NCI-H345 (cell line): ENCODE data around the gene CHRD.
A peak's percentile ranks its signal among the peaks of the same experiment; 100 is the strongest.

Experiments
- DNase-seq: peaks from one replicate; lab custom pipeline; 2025; lab: John Stamatoyannopoulos, UW

CHRD gene

DNA sequence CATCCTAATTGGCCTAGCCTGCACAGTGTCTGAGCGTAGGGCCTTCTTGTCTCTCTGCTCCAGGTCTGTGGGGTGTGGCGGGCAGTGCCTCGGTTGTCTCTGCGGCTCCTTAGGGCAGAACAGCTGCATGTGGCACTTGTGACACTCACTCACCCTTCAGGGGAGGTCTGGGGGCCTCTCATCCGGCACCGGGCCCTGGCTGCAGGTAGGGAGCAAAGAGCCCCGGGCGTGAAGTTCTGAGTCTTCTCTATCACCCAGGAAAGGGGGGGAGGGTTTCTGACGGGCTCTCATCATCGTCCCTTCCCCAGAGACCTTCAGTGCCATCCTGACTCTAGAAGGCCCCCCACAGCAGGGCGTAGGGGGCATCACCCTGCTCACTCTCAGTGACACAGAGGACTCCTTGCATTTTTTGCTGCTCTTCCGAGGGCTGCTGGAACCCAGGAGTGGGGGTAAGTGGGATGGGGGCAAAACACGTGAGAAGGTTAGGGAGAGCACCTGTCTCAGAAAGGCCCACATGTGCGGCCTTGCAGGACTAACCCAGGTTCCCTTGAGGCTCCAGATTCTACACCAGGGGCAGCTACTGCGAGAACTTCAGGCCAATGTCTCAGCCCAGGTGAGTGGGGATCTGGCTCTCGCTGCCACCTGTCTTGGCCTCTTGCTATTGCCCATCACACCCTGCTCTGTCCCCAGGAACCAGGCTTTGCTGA, 2.6 kb downstream of the CHRD start:
- DNase-seq: no peak

DNA sequence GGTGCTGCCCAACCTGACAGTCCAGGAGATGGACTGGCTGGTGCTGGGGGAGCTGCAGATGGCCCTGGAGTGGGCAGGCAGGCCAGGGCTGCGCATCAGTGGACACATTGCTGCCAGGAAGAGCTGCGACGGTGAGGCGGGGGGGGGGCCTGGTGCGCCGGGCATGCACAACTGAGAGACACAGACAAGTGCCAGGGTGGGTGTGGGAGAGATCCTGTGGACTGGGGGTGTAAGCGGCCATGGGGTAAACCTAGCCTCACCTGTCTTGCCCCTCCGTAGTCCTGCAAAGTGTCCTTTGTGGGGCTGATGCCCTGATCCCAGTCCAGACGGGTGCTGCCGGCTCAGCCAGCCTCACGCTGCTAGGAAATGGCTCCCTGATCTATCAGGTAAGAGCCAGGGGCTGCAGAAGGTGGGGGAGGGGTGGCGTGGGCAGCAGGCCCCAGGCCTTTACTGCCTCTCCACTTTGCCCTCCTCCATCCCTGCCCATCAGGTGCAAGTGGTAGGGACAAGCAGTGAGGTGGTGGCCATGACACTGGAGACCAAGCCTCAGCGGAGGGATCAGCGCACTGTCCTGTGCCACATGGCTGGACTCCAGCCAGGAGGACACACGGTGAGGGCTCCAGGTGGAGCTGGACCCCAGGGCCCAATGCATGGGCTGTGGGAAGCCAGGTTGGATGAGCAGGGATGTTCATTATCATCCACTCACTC, 3.3 kb downstream of the CHRD start:
- DNase-seq: no peak

DNA sequence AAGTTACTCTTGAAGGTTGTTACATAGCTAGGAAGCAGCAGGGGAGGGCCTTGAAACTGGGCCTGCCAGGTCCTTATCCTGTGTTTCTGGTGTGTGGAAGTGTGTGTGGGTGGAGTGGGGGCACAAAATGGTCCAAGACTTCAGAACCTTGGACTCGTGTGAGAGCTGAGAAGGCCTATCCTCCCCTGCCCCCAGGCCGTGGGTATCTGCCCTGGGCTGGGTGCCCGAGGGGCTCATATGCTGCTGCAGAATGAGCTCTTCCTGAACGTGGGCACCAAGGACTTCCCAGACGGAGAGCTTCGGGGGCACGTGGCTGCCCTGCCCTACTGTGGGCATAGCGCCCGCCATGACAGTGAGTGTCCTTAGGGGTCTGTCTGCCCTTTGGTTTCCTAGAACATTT, 4.5 kb downstream of the CHRD start:
- DNase-seq: no peak

DNA sequence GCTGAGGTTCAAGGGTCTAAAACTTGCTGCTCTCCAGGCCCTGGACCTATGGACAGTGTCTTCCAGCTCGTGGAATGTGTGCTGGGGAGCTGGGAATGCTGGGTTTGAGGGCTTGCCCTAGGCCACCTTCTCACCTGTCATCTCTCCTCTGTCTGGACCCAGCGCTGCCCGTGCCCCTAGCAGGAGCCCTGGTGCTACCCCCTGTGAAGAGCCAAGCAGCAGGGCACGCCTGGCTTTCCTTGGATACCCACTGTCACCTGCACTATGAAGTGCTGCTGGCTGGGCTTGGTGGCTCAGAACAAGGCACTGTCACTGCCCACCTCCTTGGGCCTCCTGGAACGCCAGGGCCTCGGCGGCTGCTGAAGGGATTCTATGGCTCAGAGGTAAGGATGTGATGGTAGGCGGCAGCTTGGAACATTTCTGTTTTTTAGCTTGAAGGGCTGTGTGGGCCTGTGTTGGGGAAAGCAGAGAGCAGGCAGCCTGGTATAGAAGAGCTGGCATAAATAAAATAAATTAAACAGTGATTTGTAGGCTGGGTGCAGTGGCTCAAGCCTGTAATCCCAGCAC, 5.1 kb downstream of the CHRD start:
- DNase-seq: no peak

DNA sequence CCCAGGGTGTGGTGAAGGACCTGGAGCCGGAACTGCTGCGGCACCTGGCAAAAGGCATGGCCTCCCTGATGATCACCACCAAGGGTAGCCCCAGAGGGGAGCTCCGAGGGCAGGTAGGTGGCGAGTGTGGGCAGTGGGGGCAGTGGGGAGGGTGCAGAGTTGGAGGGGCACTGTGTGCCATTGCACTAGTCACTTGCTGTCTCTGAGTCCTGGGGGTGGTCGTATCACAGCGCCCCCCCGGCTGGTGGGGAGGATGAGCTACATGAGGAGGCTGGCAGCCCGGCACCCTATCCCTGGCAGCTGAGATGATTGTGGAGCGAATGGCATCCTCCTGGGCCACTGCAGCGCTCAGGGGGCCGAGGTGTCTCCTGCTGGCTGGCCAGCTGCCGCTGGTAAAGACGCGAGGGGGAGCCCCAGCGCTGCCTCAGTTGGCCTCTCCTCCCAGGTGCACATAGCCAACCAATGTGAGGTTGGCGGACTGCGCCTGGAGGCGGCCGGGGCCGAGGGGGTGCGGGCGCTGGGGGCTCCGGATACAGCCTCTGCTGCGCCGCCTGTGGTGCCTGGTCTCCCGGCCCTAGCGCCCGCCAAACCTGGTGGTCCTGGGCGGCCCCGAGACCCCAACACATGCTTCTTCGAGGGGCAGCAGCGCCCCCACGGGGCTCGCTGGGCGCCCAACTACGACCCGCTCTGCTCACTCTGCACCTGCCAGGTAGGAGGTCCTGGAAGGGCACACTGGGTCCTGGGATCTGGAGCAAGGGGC, 6.4 kb downstream of the CHRD start:
- DNase-seq: no peak

DNA sequence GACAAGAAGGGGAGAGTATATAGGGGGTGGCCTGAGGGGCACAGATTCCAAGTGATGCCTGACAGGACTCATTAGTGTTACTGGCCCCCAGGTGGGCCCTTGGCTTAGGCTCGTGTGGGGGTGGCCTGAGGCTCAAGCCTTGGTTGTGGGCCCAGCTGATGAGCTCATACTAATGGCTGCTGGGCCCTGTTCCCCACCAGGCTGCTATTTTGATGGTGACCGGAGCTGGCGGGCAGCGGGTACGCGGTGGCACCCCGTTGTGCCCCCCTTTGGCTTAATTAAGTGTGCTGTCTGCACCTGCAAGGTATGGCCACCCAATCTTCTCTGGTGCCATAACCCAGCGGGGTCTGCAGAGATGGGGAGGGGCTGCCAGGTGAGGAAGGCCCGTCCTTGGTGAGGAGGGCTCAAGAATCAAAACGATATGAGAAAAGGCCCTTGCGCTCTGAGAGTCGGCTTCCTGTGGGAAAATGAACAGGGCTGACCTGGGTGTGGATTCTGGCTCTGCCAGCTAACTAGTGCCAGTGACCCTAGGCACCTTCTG, 7.4 kb downstream of the CHRD start:
- no peak for DNase-seq

DNA sequence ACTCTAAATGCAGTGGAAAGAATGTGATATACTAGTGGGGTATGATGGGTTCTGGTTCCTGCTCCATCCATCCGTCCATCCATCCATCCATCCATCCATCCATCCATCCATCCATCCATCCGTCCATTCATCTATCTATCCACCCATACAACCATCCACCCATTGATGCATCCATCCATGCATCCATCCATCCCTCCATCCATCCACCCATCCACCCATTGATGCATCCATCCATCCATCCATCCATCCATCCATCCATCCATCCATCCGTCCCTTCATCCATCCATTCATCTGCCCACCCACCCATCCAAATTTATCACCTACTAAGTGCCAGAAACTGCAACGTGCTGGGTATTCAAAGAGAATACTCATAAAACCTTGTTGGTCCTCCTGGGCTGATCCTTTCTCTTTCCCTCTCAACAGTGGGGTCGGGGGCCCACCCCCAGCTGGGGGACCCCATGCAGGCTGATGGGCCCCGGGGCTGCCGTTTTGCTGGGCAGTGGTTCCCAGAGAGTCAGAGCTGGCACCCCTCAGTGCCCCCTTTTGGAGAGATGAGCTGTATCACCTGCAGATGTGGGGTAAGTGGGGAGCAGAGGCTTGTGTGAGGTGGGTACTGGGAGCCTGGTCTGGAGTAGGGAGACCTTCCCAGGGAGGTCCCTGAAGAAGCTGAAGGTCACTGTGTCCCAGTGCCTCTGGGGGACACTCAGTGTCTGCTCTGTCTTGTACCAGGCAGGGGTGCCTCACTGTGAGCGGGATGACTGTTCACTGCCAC, 8.5 kb downstream of the CHRD start:
- no peak for DNase-seq

DNA sequence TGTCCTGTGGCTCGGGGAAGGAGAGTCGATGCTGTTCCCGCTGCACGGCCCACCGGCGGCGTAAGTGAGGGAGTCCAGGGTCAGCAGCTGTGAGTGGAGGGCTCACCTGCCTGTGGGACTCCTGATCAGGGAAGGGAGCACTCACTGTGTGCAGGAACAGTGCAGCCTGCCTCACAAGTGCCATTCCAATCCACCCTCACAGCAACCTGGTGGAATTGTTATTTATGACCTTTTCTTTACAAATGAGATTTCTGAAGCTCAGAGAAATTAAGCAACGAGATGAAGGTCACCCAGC, 9.0 kb downstream of the CHRD start:
- no peak for DNase-seq

DNA sequence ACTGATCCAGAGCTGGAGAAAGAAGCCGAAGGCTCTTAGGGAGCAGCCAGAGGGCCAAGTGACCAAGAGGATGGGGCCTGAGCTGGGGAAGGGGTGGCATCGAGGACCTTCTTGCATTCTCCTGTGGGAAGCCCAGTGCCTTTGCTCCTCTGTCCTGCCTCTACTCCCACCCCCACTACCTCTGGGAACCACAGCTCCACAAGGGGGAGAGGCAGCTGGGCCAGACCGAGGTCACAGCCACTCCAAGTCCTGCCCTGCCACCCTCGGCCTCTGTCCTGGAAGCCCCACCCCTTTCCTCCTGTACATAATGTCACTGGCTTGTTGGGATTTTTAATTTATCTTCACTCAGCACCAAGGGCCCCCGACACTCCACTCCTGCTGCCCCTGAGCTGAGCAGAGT, 9.5 kb downstream of the CHRD start:
- DNase-seq: no peak

DNA sequence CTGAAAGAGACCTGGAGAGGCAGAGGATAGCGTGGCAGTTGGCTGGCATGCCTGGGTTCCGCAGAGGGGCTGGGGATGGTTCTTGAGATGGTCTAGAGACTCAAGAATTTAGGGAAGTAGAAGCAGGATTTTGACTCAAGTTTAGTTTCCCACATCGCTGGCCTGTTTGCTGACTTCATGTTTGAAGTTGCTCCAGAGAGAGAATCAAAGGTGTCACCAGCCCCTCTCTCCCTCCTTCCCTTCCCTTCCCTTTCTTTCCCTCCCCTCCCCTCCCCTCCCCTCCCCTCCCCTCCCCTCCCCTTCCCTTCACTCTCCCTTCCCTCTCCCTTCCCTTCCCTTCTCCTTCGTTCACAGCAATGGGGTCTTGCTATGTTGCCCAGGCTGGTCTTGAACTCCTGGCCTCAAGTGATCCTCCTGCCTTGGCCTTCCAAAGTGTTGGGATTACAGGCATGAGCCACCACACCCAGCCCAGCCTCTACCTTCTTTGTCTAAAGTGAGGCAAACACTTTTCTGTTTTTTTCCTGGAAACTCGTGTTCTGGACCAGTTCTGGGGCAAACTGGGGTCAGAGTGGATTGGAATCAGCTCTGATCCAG, 10.2 kb downstream of the CHRD start:
- DNase-seq: no peak

DNA sequence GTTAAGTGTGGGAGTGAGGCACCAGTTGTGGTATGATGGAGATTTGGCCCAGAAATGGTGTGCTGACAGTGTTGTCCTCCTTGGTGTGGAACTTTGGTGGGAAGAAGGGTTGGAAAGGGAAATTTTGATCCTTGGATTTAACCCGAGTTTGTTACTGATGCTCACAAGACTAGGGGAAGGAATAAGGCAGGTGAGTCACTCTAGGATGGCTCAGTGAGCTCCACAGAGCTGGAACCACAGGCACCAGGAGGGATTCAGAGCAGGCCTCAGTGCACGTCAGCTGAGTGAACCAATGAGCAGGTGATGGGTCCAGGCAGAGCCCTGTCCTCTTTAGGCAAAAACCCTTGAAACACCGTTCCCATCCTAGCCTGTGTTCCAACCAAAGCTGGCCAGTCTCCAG, 11.4 kb downstream of the CHRD start:
- no peak for DNase-seq

DNA sequence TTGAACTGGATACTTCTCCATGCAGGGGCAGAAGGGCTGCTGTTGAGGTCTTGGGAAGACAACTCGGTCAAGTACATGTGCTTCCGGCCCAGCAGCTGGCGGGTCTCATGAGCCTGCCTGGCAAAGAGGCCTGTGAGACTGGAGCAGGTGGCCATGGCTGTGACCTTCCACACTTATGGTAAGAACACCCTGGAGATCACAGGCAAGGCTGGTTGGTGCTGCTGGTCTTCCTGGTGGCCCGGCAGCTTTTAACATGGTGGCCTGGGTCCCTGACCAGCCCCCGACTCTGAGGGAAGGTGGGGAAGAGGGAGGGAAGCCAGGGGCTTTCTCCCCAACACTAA, 15.4 kb downstream of the CHRD start:
- DNase-seq: no peak

DNA sequence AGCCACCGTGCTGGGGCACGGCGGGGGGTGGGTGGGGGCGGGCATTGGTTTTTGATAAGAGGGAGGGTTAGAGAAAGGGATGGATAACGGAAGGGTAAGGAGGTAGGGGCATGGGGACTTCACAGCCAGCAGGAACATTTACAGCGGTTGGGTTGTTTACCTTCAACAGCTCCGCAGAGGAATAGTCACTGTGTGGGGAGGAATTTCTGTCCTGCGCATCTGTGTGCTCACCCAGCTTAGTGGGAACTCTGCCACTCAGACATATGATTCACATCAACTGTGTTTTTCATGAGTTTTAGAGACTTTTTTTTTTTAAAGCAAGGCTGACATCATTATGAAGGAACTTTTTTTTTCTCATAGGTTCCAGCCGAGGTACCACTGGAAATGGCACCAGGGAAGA, 19.6 kb downstream of the CHRD start:
- no peak for DNase-seq

DNA sequence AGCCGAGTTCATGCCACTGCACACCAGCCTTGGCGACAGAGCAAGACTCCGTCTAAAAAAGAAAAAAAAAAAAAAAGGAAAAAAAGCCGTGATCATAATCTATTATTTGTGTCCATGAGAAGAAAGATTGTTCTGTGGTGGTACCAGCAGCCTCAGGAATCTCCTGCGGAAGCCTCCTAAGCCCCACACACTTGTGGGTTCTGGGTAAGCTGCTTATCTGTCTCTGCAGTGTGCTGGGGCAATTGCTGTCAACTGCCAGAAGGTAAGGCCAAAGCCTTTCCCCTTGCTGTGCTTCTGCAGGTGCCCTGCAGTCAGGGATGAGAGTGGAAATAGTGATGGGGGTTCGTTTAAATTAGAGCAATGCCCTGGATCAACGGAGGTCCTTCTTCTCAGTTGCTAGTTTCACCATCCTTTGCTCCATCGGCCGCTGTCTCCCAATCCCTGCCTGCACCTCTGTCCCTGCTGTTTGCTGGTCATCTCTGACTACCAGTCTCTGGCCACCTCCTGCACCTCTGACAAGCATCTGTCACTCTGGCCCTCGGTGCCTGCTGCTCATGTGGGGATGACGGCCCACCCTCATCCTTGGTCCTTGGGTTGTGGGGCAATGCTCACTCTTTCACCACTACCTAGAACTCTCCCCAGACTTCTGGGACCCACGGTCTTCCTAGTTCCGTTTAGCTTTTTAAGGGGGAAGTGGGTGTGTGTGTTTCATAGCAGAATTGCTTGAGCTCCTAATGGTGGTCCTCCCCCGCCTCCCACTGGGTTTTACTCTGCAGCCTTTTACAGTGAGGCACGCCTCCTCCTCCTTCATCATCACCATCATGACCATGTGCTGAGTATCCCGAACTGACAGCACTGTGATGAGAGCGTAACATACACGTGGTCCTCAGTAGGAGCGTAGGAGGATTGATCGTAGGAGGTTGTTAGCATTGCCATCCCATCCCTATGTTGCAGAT, 25.5 kb downstream of the CHRD start:
- DNase-seq: no peak

DNA sequence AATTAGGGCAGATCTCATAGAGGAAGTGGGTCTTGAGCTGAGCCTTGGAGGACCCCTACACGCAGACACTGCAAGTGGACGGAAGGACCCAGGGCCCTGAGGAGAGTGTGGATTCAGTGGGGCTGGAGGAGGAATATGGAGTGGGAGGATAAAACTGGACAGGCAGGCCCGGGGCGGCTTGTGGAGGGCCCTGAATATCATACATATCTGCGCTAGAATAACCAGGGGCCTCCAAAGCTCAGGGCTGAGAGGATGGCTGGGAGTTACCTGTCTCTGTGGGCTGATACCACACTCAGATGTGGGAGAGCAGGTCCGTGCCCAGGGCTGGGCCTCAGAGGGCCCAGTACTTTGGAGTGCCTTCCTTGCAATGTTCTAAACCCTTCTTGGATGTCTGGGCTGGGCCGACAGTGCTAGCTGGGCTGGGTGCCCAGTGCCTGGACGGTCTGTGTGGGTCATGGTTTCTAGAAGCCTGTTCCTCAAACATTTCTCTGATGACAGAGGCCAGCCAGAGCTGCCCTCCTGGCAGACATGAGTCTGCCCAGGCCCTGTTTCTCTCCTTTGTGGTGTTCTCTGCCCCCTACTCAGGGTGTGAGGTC, 29.6 kb downstream of the CHRD start:
- DNase-seq: no peak

DNA sequence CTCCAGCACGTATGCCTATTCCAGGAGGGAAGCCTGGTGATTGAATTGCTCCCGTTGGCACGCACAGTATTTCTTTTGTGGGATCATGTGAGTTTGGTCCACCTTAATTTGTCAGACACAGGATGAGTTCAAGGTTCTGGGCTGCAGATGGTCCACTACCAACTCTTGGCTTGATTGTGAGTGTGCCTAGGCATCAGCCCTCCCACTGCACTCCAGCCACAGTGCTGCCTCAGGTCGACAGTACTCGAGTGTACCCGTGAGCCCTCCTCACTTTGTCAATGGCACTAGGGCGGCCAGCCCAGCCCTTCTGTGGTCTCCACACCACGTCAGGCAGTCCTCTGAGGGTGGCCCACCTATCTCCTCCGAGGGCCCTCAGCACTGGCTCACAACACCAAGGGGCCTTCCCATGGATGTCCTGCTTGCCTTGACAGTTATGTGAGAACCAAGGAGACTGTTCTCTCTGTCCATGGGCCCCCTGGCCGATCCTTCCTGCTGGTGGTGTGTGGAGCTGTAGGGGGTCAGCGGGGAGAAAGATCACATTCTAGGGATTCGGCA, 30.2 kb downstream of the CHRD start:
- DNase-seq: no peak

DNA sequence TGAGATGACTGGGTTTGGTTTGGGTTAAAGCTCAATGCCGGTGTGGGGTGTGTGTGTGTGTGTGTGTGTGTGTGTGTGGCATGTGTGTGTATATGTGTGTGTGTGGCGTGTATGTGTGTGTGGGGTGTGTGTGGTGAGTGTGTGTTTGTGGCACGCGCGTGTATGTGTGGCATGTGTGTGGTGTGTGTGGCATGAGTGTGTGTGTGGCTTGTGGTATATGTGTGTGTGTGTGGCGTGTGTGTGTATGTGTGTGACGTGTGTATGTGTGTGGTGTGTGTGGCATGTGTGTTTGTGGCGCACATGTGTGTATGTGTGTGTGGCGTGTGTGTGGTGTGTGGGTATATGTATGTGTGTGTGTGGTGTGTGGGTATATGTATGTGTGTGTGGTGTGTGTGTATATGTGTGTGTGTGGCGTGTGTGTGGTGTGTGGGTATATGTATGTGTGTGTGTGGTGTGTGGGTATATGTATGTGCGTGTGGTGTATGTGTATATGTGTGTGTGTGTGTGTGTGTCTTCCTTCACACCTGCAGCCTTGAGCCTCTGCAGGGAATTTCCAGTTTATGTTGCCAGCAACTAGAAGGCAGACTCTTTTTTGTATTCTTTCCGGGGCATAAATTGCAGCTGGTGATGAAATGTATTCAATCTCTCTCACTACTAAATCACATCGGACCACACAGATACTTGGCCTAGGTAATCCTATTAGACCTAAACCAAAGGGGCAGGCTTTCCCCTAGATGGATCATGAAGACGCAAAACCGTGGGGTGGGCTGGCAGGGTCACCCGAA, 34.8 kb downstream of the CHRD start:
- DNase-seq: no peak

DNA sequence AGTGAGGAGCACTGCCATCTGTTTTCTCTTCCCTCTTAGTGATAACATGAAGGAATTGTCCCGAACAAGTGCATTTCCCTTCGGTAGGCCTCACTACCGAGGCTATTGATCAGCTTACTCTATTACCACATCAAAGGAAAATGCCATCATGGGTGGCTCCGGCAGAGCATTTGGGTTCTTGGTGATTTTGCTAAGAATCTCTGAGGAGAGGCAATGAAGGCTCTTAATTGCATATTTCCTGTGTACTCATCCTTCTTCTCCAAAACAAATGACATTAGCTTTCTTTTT, 35.3 kb downstream of the CHRD start:
- DNase-seq: no peak

DNA sequence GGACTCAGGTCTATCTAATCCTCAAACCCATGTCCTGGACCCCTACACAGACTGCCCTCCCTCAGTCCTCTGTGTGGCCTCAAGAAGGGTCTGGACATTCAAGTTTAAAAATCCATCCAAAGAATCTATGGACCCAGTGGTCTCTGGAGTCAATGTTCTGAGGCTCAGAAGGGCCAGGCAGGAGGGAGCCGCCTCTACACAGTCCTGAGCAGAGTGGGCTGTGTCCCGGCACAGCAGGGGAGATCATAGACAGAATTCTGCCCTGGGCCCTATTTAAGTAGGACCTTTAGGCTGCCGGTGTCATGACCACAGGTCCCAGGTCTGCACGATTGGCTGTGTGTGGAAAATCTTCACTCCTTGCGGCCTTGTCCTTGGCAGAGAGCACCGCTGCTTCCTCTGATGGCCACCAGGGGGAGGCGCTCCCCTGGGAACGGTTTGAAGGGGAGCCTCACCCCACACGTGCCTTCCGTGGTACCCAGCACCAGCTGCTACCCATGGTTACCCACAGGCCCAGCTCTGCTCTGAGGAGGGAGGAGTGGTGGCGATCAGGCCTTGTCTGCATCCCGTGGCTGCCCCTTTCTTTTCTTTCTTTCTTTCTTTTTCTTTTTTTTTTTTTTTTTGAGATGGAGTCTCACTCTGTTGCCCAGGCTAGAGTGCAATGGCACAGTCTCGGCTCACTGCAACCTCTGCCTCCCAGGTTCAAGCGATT, 37.9 kb downstream of the CHRD start:
- DNase-seq: peak; percentile 75
